NCI-H748 (cell line): ENCODE measurements around the gene CUL4A.

ENCODE experiments used
- DNase-seq: peaks from one replicate; lab custom pipeline; 2025; ENCODE audit not compliant: unreplicated experiment; lab: John Stamatoyannopoulos, UW

Gene CUL4A

DNA sequence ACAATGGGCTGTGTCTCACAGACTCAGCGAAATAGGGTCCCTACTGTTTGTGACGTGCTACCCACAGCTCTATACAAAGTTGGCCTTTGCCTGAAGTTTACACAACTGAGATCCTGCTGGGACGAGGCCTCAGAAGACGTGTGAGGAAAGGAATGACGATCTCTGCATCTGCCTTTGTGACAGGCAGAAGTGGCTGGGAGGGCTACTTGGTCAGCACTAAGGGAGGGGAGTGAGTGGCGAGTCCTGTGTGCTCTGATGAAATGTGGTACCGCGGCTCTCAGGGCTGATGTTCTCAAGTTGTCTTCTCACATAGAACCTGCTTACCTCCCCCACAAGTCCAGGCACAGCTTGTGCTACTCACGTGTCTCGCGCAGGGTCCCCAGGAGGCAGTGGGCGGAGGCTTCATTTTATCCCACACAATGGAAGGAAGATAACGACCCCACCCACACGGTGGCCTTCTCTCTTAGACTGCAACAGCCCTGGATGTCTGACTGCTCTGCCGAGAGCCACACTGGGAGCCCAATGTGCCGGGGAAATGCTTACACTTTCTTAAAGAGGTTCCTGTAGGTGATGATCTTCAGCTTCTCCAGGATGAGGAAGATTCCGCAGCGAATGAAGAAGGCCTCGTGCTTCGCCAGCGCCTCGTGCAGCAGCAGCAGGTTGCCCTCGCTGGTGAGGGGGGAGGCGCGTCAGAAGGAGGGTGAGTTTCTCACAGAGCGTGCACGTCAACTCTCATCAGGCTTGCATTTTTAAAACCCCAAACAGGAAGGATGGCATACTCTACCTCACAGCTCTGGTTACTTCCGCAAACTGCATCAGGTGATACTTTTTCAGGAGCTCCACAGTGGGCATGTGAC lies 29.8 kb upstream of the CUL4A start:
- DNase-seq = no peak

DNA sequence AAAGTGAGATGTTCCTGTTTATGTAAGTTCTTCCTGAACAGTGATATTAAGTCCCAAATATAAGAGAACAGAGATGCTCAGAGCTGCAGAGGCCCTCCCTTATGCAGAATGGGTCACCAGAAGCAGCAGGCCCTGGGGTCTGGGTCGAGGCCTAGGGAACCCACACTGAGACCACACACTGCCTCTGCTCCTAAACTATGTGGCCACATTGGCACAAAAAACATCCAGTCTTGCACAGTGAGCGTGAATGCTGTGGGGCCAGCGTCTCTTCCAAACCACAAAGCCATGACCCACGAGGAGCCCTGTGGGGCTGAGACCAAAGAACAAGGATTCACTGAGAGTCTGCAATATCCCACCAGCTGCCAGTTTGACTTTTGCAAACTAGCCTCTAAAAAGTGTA lies 27.4 kb upstream of the CUL4A start:
- DNase-seq = no peak

DNA sequence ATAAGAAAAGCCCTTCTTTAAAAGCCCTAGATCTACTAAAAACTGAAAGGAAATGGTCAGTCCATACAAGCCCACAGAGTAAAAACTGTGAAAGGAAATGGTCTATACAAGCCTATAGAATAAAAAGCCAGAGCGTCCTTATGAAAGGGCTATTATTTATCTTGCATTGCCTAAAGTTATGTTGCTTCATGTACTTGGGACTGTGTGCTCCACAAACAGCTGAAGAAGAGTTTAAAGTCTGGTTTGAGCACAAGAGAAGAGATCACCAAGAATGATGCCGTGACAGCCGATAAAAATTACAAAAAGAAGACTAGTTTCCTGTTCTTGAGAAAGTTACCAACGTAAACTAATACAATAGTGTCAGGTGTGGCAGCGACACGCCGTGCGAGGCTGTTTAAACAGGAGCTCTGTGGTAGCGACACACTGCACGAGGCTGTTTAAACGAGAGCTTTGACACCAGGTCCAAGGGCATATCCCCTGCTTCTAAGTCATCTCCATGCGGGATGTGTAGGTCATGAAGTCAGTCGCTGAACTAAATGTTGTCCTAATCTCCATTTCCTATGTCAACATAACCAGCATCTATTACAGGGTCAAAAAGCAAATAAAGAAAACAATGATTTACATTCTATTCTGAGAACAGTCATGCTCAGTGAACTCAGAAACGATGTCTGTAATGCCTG lies 25.8 kb upstream of the CUL4A start:
- no peak for DNase-seq

DNA sequence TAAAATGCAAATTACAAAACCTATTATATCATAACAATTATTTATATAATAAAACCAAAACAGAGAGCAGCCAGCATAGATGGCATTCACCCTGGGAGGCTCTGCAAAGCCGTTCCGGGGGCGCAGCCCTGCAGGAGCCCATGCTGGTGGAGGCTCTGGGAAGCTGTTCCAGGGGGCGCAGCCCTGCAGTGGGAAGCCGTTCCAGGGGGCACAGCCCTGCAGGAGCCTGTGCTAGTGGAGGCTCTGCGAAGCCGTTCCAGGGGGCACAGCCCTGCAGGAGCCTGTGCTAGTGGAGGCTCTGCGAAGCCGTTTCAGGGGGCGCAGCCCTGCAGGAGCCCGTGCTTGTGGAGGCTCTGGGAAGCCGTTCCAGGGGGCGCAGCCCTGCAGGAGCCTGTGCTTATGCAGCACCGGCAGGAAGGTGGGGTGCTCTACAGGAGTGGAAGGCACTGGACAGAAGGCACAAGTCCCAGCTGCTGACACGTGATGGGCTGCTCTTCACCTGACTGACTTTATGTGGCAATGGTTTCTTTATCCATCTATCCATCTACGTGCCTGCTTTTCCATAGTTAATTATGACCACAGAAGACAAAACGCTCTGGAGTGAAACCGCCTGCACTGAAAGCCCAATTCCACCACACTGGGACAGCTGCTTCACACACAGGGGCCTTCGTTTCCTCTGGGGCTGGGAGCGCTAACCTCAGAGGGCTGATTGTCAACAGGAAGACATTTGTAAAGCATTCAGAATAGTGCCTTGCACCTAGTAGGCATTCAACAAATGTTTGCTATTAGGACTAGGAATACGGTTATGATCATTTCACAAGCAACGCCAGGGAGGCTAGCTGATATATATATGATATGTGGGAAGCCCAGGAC lies 24.6 kb upstream of the CUL4A start:
- no peak for DNase-seq

DNA sequence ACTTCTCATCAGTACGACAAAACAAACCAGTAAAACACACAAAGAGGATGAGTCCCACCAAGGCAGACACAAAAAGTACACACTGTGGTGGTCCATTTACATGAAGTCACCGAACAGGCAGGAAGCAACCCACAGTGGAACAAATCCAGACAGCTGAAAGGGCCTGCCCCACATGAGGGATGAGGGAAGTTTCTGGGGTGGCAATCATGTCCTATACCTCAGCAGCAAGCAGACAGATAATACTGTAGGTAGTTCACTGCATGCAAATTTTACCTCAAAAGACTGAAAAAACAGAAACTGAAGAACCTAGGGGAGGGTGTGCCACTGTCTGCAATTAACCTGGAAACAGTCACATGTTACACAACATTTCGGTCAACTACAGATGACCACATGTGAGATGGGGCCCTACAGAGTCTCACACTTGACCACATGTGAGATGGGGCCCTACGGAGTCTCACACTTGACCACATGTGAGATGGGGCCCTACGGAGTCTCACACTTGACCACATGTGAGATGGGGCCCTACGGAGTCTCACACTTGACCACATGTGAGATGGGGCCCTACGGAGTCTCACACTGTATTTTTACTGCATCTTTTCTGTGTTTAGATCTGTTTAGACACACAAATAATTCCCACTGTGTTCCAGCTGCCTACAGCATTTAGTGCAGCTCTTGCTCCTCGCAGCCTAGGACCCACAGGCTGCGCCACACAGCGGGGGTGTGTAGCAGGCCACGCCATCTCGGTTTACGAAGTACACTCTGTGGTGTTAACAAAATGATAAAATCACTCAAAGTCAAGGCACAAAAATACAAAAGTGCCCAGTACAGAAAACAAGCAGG lies 23.1 kb upstream of the CUL4A start:
- DNase-seq = no peak

DNA sequence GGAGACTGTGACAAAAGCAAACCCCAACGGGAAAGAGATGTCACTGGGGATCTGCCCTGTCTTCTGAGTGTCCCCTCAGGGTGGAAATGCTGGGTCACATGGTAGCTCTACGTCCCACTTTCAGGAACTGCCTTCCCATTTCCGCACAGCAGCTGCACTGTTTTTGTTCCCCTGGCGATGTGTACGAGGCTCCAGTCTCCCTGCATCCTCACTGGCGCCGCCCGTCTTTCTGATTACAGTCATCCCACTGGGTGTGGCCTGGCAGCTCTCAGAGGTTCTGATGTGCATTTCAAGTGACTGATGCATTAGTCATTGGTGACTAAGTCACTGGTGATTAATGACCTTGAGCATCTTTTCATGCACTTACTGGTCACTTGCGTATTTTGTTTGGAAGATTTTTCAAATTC lies 22.1 kb upstream of the CUL4A start:
- peak; percentile 42 for DNase-seq

DNA sequence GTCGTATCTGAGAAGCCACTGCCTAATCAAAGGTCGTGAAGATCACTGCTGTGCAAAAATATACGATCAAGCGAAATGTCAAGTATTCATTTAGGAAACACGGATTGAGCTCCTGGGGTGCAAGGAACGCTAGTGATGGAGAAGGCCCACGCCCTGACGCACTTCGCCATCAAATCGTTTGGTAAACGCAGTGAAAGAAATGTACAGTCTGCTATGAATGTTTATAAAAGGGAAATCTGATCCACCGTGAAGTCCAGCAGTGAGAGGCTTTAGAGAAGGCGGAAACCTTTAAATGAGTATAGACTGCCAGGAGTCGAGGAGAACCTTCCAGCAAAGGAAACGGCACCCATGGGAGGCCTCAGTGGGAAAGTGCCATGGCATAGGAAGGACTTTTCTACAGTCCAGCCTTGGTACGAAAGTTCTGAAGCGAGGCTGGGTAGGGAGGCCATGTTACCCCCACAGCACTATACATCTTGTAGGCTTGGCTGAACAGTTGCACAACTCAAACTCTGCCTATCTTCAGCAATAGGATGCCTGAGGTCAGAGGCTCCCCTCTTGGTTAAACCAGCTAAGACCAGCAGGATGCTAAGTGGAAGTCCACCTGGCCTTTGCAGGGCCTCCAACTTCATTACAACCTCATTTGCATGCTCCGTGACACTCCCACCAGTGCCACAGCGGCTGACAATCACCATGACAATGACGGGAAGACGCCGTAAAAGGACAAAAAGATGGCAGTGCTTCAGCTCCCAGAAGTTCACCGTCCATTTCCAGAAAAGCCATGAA lies 21.3 kb upstream of the CUL4A start:
- DNase-seq = peak; percentile 14

DNA sequence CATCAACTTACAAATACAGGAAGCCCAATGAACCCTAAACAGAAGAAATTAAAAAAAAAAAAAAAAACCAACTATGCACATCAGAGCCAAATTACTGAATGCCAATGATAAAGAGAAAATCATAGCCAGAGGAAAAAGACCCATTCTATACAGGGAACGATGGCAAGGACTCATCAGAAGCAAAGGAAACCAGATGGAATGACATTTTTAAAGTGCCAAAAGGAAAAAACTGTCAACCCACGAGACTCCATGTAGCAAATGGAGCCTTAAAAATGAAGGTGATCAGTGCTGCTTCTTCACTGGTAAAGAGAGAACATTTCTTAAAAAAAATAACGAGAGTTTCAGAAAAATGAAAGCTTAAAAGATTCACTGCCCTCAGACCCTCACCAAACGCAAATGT lies 19.2 kb upstream of the CUL4A start:
- no peak for DNase-seq

DNA sequence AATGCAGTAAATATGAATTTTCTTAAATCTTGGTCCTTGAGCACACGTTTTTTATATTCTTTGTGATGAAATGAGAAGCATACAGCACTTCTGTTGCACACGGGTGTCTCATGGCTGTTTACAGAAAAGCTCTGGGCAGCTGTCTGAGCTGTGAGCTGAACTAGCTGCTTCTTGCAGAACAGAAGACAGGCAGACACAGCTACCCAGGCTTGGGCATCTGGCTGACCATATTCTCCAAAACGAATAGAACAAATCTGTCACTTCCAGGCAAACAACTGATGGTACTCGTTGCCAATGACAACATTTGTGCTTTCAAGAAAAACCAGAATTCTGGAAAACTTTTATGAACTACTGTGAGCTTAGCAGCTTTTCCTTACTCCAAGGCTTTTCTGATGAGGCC lies 17.1 kb upstream of the CUL4A start:
- no peak for DNase-seq

DNA sequence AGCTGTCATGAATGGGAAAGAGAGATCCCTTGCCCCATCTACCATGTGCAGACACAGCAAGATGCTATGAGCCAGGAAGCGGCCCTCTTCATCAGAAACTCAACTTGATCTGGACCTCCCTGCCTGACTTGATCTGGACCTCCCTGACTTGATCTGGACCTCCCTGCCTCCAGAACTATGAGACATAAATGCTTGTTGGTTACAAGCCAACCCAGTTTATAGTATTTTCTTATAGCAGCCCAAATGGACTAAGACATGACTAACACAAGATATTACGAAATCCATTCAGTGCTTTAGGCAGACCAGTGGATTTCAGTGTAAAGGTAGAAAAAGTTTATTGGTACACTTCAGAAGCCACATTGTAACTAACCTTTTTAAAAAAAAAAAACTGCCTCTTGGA lies 16.5 kb upstream of the CUL4A start:
- DNase-seq = no peak

DNA sequence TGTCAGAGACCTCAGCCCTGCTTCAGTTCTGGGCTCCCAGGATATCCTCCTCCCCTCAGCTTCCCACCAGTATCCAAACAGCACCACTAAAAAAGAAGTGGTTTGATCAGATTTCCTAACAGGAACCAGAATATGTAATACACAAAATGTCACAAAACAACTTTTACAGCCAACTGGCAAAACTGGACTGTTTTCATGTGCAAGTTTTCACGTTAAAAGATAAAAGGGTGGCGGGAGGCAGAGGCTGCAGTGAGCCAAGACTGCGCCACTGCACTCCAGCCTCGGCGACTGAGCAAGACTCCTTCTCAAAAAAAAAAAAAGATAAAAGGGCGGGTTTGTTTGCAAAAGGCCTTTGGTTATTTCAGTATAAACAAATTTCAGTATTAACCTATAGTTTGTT lies 14.1 kb upstream of the CUL4A start:
- no peak for DNase-seq

DNA sequence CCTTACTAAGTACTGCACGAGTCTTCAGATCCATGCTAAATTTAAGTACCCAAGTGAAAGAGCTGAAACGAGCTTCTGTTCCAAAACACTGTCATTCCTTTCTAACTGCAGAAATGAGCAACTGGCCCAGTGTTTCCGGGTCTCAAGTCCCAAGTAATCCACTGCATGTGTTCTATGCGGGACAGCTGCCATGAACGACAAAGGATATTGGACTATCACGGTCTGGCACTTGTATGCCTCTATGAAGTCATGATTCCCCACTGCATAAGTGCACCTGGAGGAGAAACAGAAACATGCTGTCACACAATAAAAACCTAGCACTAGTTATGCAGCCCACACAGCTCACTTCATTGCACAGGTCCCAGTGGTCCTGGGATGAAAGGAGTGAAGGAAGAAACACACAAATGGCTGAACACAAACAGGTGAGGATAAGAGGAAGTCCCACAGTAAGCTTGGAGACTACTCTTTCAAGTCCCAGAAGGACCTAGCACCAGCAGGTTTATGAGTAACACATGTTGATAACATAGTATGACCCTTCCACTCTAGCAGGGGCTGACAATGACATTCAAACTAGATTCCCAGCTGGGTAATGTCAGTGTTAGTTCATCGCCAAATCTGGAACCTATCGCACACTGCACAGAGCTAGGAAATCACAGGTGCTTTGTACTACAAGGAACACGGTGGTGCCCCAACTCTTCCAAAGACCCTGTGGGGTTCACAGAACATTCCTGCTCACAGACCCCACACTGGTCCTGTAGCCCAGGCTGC lies 12.3 kb upstream of the CUL4A start:
- no peak for DNase-seq

DNA sequence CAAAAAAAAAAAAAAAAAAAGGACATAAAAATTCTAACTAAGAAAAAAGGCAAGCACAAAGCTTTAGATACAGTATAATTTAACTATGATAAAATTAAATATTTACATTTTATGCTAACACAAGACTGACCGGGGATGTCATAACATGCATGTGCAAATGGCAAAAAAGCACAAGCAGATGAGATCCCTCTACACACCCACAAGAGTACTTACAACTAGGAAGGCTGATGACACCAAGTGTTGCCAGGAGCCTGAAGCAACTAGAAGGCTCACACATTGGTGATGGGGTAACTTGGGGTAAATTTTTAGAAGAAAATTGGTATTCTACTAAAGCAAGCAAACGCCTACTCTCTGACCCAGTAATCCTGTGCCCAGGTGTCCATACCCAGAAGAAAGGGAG lies 7.6 kb upstream of the CUL4A start:
- no peak for DNase-seq

DNA sequence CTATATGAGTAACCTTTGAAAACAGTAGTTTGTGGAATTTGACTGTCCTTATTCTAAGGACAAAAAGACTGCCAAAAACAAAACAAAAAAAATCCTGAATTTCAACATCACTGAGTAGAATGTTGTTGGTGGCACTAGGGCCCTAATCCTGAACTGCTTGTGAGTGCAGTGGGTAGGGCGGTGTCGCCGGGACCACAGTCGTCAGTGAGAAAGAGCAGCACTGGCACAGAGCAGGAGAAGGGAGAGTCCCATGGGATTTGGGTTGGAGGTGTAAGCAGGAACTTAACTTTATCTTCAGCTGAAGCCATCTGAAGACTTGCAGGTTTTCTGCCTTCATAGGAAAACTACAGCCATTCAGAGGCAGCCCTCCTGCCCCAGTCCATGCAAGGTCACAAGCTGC lies 6.5 kb upstream of the CUL4A start:
- no peak for DNase-seq

DNA sequence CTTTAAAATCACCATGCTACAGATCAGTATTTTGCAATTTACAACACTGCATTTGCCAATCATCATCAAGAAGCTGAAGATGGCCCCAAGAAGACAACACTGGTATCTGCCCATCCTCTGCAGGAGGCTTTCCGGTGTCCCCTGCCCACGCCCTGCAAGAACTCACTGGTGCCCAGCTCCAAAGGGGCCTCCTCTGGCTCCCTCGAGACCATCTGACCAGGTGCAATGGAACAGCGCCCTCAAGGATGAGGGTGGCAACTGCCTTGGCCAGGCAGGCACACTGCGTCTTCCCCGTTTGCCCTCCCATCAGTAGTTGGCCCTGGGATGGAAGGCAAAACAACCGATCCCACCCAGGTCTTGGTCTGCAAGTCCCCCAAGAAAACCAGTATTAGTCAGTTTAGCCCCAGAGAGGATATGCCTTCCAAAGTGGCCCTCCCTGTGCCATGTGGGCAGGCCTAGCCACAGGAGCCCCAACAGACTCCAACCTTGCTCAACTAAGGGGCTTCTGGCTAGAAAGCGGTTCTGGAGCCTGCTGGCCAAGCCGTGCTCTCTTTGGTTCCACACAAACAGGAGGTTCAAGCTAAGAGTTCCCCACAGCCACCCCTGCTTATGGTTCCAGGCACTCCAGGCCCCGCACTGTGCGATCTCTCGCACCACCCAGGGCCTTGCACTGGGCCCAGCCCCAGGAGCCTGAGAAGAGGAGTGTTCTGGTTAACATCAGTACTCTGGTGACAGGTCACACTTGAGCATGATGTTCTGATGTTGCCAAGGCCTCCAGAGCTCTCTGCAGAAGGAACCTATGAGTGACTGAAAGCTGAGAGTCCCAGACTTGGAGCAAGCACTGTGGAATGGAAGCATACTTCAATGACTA lies 5.7 kb upstream of the CUL4A start:
- no peak for DNase-seq

DNA sequence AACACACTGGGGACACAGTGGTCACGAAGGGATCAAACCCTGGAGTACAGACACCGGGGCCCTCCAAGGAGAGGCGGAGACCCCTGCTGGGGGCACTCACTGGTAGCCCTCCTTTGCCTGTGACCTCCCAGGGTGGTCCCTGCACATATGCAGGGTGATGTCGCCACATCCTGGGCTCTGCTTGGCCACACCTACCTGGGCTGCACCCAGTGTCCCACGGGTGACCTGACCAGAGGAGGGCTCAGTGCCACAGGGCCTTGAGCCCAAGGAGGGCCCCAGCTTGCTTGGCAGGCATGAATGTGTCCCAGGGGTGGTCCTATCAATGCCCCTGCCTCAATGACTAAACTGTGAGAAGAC lies 5.1 kb upstream of the CUL4A start:
- no peak for DNase-seq

DNA sequence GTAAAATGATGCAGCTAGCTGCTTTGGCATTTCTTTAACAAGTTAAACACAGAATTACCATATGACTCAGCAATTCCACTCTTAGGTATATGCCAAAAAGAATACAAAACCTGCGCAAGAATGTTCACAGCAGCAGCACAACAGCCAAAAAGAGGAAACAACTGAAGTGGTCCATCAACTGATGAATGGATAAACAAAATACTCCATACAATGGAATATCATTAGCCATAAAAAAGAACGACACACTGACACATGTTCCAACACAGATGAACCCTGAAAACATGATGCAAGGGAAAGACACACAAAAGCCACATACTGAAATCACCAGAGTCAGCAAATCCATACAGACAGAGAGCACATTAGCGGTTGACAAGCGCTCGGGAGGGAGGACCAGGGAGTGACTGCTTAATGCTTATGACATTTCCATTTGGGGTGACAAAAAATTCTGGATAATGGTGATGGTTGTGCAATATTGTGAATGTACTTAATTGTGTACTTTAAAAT lies 3.9 kb upstream of the CUL4A start:
- no peak for DNase-seq

DNA sequence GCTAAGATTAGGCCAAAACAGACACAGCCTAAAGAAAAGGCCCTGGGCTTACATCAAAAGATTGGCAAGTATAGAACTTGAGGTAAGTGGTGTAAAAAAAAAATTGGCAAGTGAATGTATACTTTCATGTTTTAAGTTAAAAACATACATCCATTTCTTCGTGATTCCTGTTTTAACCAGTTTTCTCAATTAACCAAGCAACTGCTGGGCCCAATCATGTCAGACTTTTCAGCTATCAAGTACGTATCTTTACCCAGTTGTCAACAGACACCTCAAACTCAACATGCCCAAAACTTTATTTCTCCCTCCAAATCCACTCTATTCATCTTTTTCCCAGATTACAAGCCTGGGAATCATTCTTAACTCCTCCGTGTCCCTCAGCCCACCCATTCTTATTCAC lies 2.0 kb upstream of the CUL4A start:
- DNase-seq = no peak
